ENCODE data around the gene SPTBN1.

- TF ChIP-seq ZNF384 (IDR thresholded peaks at IDR 0.05) (no peak), HDGF (IDR thresholded peaks at IDR 0.05; ENCODE audit: borderline replicate concordance) (no peak), FOXM1 (IDR thresholded peaks at IDR 0.05; ENCODE audit: borderline replicate concordance) (no peak), PKNOX1 (IDR thresholded peaks at IDR 0.05) (no peak), TARDBP (IDR thresholded peaks at IDR 0.05) (no peak), FOXK2 (IDR thresholded peaks at IDR 0.05) (no peak)
Measured at GRCh38 chr2:54434711-54435110, 21.4 kb upstream of the SPTBN1 start.

Data from HEK293T (cell line).